Measurements from ENCODE around the gene WDR93. TPM values are rescaled to one million over a fixed set of nuclear protein-coding genes. Genes with fewer than 3 reads are reported as not detected.
"Not testable (repeated sequence)": the region's sequence is repeated elsewhere in the genome, so short reads cannot be mapped to it uniquely, and the experiment has no call there.

The WDR93 gene
- total RNA-seq, 4 donors from 2014 or later = 0.21 to 0.39 TPM; not detected in 2

DNA sequence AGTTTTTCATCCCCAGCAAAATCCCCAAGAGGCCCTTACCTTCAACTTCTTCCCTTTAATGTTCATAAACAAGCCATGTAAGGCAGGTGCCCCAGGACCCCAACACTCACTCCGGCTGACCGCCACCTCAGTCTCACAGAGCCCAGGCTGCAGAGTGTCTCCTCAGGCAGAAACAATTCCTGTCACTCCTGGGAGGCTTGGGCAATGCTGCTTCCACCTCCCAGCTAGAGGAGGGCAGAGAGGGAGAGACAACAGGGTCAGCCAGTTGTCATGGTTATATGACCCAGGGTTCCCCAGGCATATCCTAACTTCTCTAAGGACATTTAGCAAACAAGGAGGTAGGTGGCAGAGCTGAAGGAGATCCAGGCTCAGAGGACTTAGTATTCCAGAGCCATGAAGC, 11.4 kb upstream of the WDR93 start, which contains the start of gene PLIN1:
TSS of gene PLIN1 (minus strand) at position 156 of the 400 bp plus-strand sequence. CDS start 1,878 bp downstream, outside the sequence.
- Histone ChIP-seq H3K27me3 (no peaks in the 10 kb centered on the region), H3K4me3 (no peak within 1 kb of the TSS), H3K4me1 (peaks cover 0 to 16% (median 6%) of the 10 kb centered on the region in 4 donors), H3K9me3 (no peaks in the 10 kb centered on the region), H3K27ac (peak within 1 kb of the TSS in 3 of 4 donors; percentile 41 to 84 (median 78)), H3K36me3 (peaks cover 0 to 20% (median 0%) of the 10 kb centered on the region in 3 donors)
- TF ChIP-seq POLR2A (IDR thresholded peaks at IDR 0.05) (no peak), EP300 (IDR thresholded peaks at IDR 0.05) (no peak)
- TF ChIP-seq, protein P1, sequence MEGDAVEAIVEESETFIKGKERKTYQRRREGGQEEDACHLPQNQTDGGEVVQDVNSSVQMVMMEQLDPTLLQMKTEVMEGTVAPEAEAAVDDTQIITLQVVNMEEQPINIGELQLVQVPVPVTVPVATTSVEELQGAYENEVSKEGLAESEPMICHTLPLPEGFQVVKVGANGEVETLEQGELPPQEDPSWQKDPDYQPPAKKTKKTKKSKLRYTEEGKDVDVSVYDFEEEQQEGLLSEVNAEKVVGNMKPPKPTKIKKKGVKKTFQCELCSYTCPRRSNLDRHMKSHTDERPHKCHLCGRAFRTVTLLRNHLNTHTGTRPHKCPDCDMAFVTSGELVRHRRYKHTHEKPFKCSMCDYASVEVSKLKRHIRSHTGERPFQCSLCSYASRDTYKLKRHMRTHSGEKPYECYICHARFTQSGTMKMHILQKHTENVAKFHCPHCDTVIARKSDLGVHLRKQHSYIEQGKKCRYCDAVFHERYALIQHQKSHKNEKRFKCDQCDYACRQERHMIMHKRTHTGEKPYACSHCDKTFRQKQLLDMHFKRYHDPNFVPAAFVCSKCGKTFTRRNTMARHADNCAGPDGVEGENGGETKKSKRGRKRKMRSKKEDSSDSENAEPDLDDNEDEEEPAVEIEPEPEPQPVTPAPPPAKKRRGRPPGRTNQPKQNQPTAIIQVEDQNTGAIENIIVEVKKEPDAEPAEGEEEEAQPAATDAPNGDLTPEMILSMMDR (IDR thresholded peaks at IDR 0.05) = no peak
- WGBS, 2 donors = 70 to 96% methylated on average over 2 of the region's 2 CpGs
- no peak for DNase-seq (ENCODE audit: low spot score in 2 of 2)

DNA sequence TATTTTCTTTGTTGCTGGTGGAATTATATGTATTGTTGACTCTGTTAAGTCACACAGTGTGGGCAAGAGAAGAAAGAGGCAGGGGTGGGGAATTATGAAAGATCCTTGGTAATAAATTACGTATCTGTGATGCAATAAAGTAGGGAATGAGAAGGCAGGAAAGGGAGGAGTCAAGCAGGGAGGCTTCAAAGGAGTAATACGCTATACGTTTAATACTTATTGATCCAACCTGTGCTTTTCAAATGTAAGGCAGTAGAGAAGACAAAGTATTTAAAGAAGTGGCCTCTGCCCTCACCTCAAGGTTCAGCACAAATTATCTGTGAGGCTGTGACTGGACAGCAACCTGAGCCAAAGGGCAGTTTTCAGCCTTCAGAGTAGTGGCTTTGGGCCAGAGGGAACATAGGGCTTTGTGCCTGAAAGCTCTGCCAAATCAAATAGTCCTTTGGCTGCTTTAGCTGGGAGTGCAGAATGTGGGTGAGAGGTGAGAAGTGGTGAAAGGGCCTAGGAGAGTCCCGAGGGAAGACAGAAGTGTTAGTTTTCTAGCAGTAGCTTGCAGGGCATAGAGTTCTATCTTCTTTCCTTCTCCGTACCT, 10.2 kb upstream of the WDR93 start:
- Histone ChIP-seq H3K9me3 (no peaks in the 10 kb centered on the region), H3K4me1 (peaks cover 0 to 16% (median 6%) of the 10 kb centered on the region in 4 donors), H3K36me3 (peaks cover 0 to 24% (median 0%) of the 10 kb centered on the region in 3 donors), H3K27me3 (no peaks in the 10 kb centered on the region), H3K4me3 (no peak overlapping the region), H3K27ac (peak overlapping the region in 3 of 4 donors; percentile 41 to 84 (median 78))
- TF ChIP-seq POLR2A (IDR thresholded peaks at IDR 0.05) = no peak
- peak in 1 of 2 donors; percentile 92 for TF ChIP-seq EP300 (IDR thresholded peaks at IDR 0.05)
- DNase-seq (ENCODE audit: low spot score in 2 of 2) = peak; percentile 37 to 82
- 46 to 56% methylated on average over 5 of the region's 5 CpGs for WGBS, 2 donors

DNA sequence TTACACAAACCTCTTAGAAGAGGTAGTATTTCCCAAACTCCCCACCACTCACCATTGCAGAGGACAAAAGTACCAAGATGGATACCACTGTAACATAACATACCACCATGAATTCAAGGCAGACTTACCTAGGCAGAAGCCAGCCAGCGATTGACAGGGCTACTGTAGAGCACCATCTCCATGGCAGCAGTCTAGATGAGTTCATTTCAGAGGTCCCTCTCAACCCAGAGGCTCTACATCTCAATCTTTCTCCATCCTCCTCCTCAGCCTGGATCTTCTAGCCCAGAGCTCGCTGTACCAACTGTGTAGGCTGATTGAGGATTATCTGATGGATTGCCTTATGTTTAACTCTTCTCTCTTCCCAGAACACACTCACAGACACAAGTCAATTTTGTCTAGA, 9.5 kb upstream of the WDR93 start:
- no peaks in the 10 kb centered on the region for H3K27me3 ChIP-seq
- no peaks in the 10 kb centered on the region for H3K9me3 ChIP-seq
- peak overlapping the region in 2 of 4 donors; percentile 45 to 84 for H3K27ac ChIP-seq
- peaks cover 0 to 16% (median 6%) of the 10 kb centered on the region in 4 donors for H3K4me1 ChIP-seq
- H3K36me3 ChIP-seq = peaks cover 0 to 27% (median 0%) of the 10 kb centered on the region in 3 donors
- WGBS, 2 donors = 82 to 96% methylated on average over 2 of the region's 2 CpGs
- H3K4me3 ChIP-seq = no peak overlapping the region
- TF ChIP-seq, protein P1 (IDR thresholded peaks at IDR 0.05) = no peak
- TF ChIP-seq EP300 (IDR thresholded peaks at IDR 0.05) (no peak), POLR2A (IDR thresholded peaks at IDR 0.05) (no peak)
- no peak for DNase-seq (ENCODE audit: low spot score in 2 of 2)

DNA sequence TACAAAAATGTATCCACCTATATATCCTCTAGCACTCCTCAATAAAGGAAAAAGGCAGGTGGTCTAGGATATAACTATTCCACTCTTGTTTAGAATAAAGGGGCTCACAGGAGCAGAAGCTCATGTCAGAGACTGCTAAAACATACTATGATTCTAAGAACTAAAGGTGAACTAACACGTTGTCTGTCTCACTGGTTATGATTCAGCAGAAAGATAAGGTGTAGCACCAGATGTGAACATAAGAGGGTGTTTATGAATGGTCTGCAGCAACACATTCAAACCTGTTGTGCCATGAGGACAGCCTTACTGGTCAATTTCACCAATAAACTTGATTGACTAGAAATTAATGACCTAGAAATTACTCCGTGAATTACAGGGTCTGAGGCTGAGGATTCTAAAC, 4.6 kb upstream of the WDR93 start:
- H3K27ac ChIP-seq = no peak overlapping the region

DNA sequence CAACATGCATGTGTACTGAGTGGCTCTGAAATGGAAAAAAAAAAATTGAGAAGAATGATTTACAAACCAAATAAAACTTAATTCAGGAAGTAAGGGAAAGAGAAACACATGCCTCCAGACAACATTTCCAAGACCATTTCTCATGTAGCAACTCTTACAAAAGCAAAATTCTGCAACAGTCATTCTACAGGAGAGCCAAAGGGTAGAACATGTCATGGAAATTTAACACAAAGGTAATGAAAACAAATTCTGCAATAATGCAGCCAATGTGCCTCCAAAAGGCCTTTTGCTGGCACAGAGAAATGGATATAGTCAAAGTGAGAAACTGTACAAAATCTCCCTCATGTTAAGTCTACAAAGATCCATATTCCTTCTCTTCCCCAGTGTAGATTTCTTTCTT, 4.1 kb upstream of the WDR93 start:
- Histone ChIP-seq H3K9me3 (no peaks in the 10 kb centered on the region), H3K4me1 (peaks cover 0 to 18% (median 2%) of the 10 kb centered on the region in 4 donors), H3K36me3 (peaks cover 0 to 27% (median 0%) of the 10 kb centered on the region in 3 donors), H3K27ac (peak overlapping the region in 1 of 4 donors; percentile 20), H3K27me3 (no peaks in the 10 kb centered on the region), H3K4me3 (no peak overlapping the region)
- TF ChIP-seq POLR2A (IDR thresholded peaks at IDR 0.05) (no peak), EP300 (IDR thresholded peaks at IDR 0.05) (peak in 1 of 2 donors; percentile 45)
- no peak for DNase-seq (ENCODE audit: low spot score in 2 of 2)

More for the DNA sequence above, 4.6 kb upstream of the WDR93 start:
- no peak for TF ChIP-seq POLR2A (IDR thresholded peaks at IDR 0.05)
- TF ChIP-seq, protein P1 (IDR thresholded peaks at IDR 0.05) = no peak
- TF ChIP-seq EP300 (IDR thresholded peaks at IDR 0.05) = no peak
- WGBS, 2 donors = 81 to 83% methylated on average over 2 of the region's 2 CpGs
- H3K4me1 ChIP-seq = peaks cover 0 to 18% (median 2%) of the 10 kb centered on the region in 4 donors
- peaks cover 0 to 27% (median 0%) of the 10 kb centered on the region in 3 donors for H3K36me3 ChIP-seq
- no peaks in the 10 kb centered on the region for H3K9me3 ChIP-seq
- DNase-seq (ENCODE audit: low spot score in 2 of 2) = no peak
- H3K27me3 ChIP-seq = no peaks in the 10 kb centered on the region
- no peak overlapping the region for H3K4me3 ChIP-seq

DNA sequence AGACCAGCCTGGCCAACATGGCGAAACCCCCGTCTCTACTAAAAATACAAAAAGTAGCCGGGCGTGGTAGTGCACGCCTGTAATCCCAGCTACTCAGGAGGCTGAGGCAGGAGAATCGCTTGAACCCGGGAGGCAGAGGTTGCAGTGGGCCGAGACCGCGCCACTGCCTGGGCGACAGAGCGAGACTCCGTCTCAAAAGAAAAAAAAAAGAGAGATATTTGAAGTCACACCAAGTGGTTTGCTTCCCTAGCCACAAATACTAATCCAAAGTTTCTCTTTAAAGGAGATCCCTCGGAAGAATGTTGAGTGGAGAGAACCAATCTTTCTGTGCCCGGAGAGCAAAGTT, 708 bp upstream of the WDR93 start:
- Histone ChIP-seq H3K27ac (peak overlapping the region in 2 of 4 donors; percentile 57 to 73), H3K4me3 (peak overlapping the region; percentile 59 to 82 (median 74)), H3K4me1 (peaks cover 0 to 18% (median 2%) of the 10 kb centered on the region in 4 donors)
- not testable (repeated sequence) for H3K36me3 ChIP-seq; H3K9me3 ChIP-seq; H3K27me3 ChIP-seq; DNase-seq (ENCODE audit: low spot score in 2 of 2)
- 58 to 60% methylated on average over 15 of the region's 15 CpGs for WGBS, 2 donors
